HL-60/S4 treated with phorbol 12-myristate 13-acetate at 8.2 ng/mL for 4 days and 3 days (cell line): ENCODE results near the gene GFER.

ENCODE experiments used
- in situ Hi-C: fragments of 300-500 bp; cut with MboI; formaldehyde crosslinking; loops from 2 replicates; pipeline ENCODE4 v1.15.0; 2022; ENCODE audit warnings: low sequenced_read_pairs

The GFER gene

DNA sequence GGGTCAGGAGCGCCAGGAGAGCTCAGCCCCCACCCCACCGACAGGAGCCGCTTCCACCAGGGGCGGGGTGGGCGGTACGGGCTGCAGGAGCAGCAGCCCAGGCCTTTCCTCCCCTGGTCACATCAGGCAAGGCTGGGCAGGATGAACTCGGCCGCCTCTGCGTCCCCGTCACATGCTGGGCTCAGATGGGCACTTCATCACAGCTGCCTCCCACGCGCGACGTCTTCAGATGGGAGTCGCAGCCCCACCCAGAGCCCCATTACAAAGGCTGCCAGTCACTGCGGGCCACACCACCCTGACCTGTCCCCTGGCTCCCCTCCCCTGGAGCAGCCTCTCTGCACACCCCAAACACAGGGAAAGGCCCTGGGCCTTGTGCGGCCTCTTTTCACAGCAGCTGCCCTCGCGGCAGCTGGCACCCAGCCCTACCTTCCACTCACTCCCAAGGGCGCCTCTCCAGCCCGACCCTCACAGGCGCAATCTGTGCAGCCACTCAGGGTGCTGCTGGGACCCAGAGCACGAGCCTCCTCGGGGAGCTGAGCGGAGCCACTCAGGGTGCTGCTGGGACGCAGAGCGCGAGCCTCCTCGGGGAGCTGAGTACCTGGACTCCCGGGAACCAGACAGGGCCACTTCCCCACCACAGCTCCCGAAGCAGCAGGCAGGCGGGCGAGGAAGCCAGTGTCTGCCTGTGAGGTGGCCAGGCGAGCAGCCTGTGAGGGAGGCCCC is 21.0 kb downstream of the GFER start:
- in situ Hi-C loops, result loop anchor here (25.0 kb wide), 1 partner anchor 132 kb away; the partner anchor contains the start of genes PKD1 and RAB26

- in situ Hi-C loops, result loop anchor here (25.0 kb wide), 1 partner anchor 132 kb away; the partner anchor contains the start of genes PKD1 and RAB26
These were observed 21.7 kb downstream of the GFER start for GRCh38 chr16:2005646-2006045.

DNA sequence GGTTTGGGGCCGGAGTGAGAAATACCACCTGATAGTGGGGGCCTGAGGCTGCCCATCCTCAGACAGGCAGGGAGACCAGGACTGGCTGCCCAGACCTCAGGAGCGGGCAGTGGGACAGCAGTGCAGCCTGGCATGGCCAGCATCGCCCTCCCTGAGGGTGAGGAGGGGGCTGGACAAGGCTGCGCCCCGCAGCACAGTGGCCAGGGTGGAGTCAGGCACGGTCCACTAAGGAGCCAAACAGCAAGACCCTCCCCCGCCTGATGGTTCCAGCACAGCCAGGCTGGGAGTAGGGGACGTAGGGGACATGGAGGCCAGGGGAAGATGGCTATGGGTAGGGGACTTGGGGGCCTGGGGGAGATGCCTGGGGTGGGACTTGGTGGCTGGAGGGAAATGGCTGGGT is 22.3 kb downstream of the GFER start:
- in situ Hi-C loops, result loop anchor here (25.0 kb wide), 1 partner anchor 131 kb away; the partner anchor contains the start of genes PKD1 and RAB26

DNA sequence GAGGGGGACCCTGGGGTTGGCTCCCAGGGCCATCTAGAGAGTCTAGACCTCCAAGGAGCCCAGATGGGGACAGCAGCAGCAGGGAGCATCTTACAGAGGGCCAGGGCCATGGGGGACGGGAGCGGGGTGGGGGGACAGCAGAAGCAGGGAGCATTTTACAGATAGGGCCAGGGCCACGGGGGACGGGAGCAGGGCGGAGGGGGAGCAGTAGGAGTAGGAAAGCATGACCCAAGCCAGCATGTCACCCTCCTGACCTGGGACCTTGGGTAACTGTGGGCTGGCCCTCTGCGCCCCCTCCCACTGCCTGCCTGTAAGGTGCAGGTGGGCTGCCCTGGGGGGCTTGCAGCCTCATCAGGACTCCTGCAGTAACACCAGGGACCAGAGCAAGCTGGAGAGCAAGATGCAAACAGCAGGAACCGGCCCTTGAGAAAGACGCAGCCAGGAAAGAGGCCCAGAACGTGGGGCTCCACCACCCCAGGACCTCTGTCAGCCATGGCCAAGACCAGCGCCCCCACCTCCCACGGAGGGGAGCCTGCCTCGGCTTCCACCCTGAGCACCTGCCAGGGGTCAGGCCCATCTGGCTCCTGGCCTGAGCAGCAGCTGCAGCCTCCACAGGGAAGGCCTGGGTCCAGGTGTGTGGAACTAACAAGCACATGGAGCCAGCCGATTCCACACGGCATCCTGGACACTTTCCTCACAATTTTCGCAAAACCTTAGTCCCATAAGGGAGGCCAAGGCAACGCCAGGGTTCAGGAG is 23.3 kb downstream of the GFER start:
- in situ Hi-C loops, result loop anchor here (25.0 kb wide), 1 partner anchor 130 kb away; the partner anchor contains the start of genes PKD1 and RAB26

- in situ Hi-C loops, result loop anchor here (25.0 kb wide), 1 partner anchor 129 kb away; the partner anchor contains the start of genes PKD1 and RAB26
These were observed 24.1 kb downstream of the GFER start for GRCh38 chr16:2008009-2008526.

DNA sequence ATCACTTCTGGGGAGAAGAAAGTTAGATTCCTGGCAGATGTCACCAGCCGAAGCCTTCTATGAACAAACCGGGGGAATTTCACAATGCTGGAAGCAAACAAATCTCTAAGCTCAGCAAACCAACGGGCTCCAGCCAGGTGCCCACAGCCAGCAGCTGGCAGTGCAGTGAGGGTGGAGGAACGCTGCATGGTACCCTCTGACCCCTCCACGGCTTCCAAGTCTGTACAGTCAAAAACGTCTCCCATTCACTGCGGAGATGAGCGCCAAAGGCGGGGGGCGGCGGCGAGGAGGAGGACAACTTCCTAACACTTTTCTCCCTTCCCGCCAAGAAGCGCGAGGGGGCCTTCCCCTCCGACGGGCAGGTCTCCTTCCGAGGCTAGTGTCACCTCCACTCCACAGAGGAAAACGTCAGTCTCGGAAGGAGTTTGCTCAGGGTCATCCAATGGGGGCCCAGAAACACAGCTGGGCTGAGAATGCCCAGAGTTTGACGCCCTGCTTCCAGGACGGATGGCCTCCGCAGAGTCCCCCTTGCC is 24.7 kb downstream of the GFER start:
- in situ Hi-C loops, result loop anchor here (25.0 kb wide), 1 partner anchor 129 kb away; the partner anchor contains the start of genes PKD1 and RAB26

- in situ Hi-C loops, result loop anchor here (25.0 kb wide), 1 partner anchor 128 kb away; the partner anchor contains the start of genes PKD1 and RAB26
These were observed 25.2 kb downstream of the GFER start for GRCh38 chr16:2009164-2009711.

- in situ Hi-C loops, result loop anchor here (25.0 kb wide), 1 partner anchor 127 kb away; the partner anchor contains the start of genes PKD1 and RAB26
These were observed 26.0 kb downstream of the GFER start, which contains the start of gene ZNF598 for GRCh38 chr16:2009791-2010510. Gene ZNF598, minus strand, starts transcription at chr16:2009821.

GRCh38 chr16:2011726-2012125 is 27.7 kb downstream of the GFER start:
- in situ Hi-C loops, result loop anchor here (25.0 kb wide), 1 partner anchor 126 kb away; the partner anchor contains the start of genes PKD1 and RAB26

- in situ Hi-C loops, result loop anchor here (25.0 kb wide), 1 partner anchor 124 kb away; the partner anchor contains the start of genes PKD1 and RAB26
These were observed 29.5 kb downstream of the GFER start for GRCh38 chr16:2013527-2013926.

GRCh38 chr16:2015117-2015946 is 31.3 kb downstream of the GFER start:
- in situ Hi-C loops, result loop anchor here (25.0 kb wide), 1 partner anchor 122 kb away; the partner anchor contains the start of genes PKD1 and RAB26

- in situ Hi-C loops, result loop anchor here (25.0 kb wide), 1 partner anchor 121 kb away; the partner anchor contains the start of genes PKD1 and RAB26
These were observed 31.9 kb downstream of the GFER start for GRCh38 chr16:2015947-2016208.

DNA sequence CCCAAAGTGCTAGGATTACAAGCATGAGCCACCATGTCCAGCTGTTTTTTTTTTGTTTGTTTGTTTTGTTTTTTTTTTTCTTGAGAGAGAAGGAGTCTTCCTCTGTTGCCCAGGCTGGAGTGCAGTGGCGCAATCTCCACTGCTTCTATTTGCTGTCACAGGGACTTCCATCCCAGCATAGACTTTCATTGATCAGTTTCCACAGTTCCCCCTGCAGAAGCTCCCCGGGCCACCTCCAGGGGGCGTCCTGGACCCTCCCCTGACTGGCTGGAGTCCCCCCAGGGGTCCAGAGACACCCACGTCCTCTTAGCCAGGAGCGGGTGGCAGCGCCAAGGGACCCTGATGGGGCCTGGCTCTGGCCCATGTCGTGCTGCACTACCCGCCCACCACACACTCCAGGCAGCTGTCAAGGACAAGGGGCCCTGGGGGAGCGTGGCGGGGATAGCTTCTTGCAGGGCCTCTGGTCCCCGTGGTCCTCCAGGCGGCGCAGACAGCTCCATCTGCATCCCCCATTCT is 32.5 kb downstream of the GFER start:
- in situ Hi-C loops, result loop anchor here (25.0 kb wide), 1 partner anchor 121 kb away; the partner anchor contains the start of genes PKD1 and RAB26

DNA sequence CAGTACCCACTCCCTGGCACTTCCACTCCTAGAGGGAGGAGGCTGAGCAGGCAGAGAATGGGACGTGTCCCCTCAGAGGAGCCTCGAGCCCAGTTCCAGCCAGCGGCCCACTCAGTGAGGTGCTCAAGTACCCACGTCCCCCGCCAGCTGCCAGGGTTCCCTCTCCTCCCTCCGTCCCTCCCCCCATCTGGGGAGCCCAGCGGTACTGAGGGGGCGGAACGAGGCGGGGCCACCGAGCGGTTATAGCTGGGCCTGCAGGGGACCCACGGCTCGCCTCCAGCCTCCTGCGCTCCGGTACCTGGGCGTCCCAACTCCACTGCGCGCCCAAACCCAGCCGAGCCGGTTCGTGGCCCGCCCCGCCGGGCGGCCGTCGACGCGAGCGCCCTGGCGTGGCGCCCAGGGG is 35.5 kb downstream of the GFER start, which contains the start of gene NPW:
TSS of gene NPW (plus strand) at position 268 of the 403 bp plus-strand sequence.
- in situ Hi-C loops, result loop anchor here (25.0 kb wide), 1 partner anchor 118 kb away; the partner anchor contains the start of genes PKD1 and RAB26

DNA sequence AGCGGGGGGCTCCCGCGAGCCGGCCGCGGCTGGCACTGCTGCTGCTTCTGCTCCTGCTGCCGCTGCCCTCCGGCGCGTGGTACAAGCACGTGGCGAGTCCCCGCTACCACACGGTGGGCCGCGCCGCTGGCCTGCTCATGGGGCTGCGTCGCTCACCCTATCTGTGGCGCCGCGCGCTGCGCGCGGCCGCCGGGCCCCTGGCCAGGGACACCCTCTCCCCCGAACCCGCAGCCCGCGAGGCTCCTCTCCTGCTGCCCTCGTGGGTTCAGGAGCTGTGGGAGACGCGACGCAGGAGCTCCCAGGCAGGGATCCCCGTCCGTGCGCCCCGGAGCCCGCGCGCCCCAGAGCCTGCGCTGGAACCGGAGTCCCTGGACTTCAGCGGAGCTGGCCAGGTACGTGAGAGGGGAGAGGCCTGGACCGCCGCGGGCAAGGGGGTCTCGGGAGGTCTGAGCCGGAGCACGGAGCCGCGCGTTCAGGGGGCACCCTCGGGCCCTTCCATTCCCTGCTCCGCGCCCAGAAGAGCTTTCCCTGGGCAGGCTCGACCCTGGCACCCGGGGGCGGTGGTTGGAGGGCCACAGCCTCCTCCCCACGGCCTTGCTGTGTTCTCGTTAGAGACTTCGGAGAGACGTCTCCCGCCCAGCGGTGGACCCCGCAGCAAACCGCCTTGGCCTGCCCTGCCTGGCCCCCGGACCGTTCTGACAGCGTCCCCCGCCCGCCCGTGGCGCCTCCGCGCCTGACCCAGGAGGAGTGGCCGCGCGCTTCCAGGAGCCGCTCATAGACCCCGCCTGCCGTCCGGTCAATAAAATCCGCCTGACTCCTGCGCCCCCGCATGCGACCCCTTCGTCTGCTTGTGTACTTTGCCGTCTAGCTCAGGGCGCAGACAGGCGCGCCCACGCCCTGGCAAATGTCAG is 36.2 kb downstream of the GFER start:
- in situ Hi-C loops, result loop anchor here (25.0 kb wide), 1 partner anchor 117 kb away; the partner anchor contains the start of genes PKD1 and RAB26

- in situ Hi-C loops, result loop anchor here (25.0 kb wide), 1 partner anchor 115 kb away; the partner anchor contains the start of genes PKD1 and RAB26
These were observed 38.7 kb downstream of the GFER start for GRCh38 chr16:2022723-2023091.
